GM12878 (cell line): ENCODE measurements around the gene TDRD7.

Source experiments
- CTCF ChIP-seq, 3 experiments: IDR thresholded peaks in 2 of 3; conservative IDR thresholded peaks in 1 of 3; 2 replicates each; pipeline ENCODE4 v1.5.1; 2011; ENCODE audit warnings: low read depth in 3 of 3, low read length in 3 of 3, mild to moderate bottlenecking in 3 of 3, control low read depth in 2 of 3, moderate library complexity in 2 of 3, inconsistent platforms in 1 of 3, mixed read lengths in 1 of 3; ENCODE audit not compliant: control insufficient read depth in 2 of 3, insufficient read depth in 1 of 3; ENCODE audit errors: extremely low read depth in 1 of 3
- EZH2 ChIP-seq: IDR thresholded peaks from 2 replicates; pipeline ENCODE4 v1.6.1; 2012; ENCODE audit warnings: low read depth, mild to moderate bottlenecking, control low read depth, inconsistent platforms, low read length, borderline replicate concordance; ENCODE audit not compliant: control insufficient read depth
- HDAC2 ChIP-seq: fragments of 200-600 bp; sonication (generic); IDR thresholded peaks from 2 replicates; pipeline ENCODE4 v1.6.1; 2017
- MYC ChIP-seq: IDR thresholded peaks from 2 replicates; pipeline ENCODE4 v1.6.1; 2011; ENCODE audit warnings: mild to moderate bottlenecking, low read length, moderate library complexity, inconsistent platforms; ENCODE audit not compliant: insufficient read depth, insufficient replicate concordance, insufficient read length, severe bottlenecking
- NR2C1 ChIP-seq: fragments of 450-650 bp; IDR thresholded peaks from 2 replicates; pipeline ENCODE4 v1.6.1; 2017; ENCODE audit warnings: antibody characterized with exemption, mild to moderate bottlenecking, moderate library complexity
- POLR2A ChIP-seq: IDR thresholded peaks from 2 replicates; pipeline ENCODE4 v1.6.1; 2011; ENCODE audit warnings: low read depth, mild to moderate bottlenecking, low read length
- POLR2AphosphoS5 ChIP-seq: IDR thresholded peaks from 2 replicates; pipeline ENCODE4 v1.6.1; 2011; ENCODE audit warnings: mild to moderate bottlenecking, low read length, inconsistent platforms
- RAD21 ChIP-seq: IDR thresholded peaks from 2 replicates; pipeline ENCODE4 v1.6.1; 2011; ENCODE audit warnings: mild to moderate bottlenecking, low read depth, low read length, moderate library complexity; ENCODE audit not compliant: insufficient read depth
- REST ChIP-seq: IDR thresholded peaks from 2 replicates; pipeline ENCODE4 v1.6.1; 2012; ENCODE audit warnings: mild to moderate bottlenecking, low read depth, low read length
- USF2 ChIP-seq: IDR thresholded peaks from 2 replicates; pipeline ENCODE4 v1.6.1; 2011; ENCODE audit warnings: low read depth, low read length, improper control_type of control experiment, borderline replicate concordance

GRCh38 chr9:97491216-97491999 lies 79.5 kb downstream of the TDRD7 start:
- TF ChIP-seq POLR2A (no peak), EZH2 (no peak), CTCF (IDR thresholded peaks at IDR 0.05 in 2 of 3, conservative IDR thresholded peaks at IDR 0.05 in 1 of 3; ENCODE audit: control insufficient read depth in 2 of 3, extremely low read depth in 1 of 3, insufficient read depth in 1 of 3, low read depth in 3 of 3, low read length in 3 of 3) (no peak), POLR2AphosphoS5 (no peak), MYC (no peak), RAD21 (no peak), HDAC2 (no peak), REST (no peak), USF2 (no peak), NR2C1 (no peak)
